Activated naive CD8-positive, alpha-beta T cell treated with anti-CD3 and anti-CD28 coated beads, Interleukin-2, amount 50 U/mL, for 16 hours (primary cell): ENCODE data around the gene MOAP1.
"Not testable (repeated sequence)": the region's sequence is repeated elsewhere in the genome, so short reads cannot be mapped to it uniquely, and the experiment has no call there.

Experiments
- DNase-seq: peaks from one replicate; pipeline ENCODE4 v3.0.0-alpha.2; 2020; ENCODE audit warnings: low read depth, low spot score

The MOAP1 gene

GRCh38 chr14:93148979-93149378 is 35.7 kb downstream of the MOAP1 start:
- no peak for DNase-seq

GRCh38 chr14:93146119-93146518 is 38.6 kb downstream of the MOAP1 start:
- no peak for DNase-seq

GRCh38 chr14:93142854-93143652 is 41.6 kb downstream of the MOAP1 start:
- DNase-seq = no peak

DNA sequence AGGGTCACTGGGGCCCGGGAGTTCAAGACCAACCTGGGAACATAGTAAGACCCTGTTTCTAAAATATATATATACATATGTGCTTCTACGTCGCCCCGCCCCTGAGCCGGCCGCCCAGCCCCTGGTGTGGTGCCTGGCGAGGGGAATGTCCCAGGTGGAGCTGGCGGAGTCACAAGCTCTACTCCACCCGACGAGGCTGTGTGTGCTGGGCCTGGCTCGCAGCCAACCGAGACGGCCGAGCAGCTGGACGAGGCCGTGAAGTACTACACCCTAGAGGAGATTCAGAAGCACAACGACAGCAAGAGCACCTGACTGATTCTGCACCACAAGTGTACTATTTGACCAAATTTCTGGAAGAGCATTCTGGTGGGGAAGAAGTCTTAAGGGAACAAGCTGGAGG is 46.8 kb downstream of the MOAP1 start:
- no peak for DNase-seq

DNA sequence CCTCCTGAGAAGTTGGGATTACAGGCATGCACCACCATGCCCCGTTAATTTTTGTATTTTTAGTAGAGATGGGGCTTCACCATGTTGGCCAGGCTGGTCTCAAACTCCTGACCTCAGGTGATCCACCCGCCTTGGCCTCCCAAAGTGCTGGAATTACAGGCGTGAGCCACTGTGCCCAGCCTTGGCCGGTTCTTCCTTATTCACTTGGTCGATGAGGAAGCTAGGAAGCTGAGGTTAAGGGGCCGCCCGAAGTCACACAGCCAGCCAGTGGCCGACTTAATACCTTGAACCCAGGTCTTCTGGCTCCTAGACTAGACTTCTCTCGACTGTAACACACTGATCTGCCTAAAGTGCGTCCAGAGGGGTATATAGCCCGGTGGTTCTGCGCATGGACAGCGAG is 48.2 kb downstream of the MOAP1 start:
- DNase-seq = not testable (repeated sequence)

- no peak for DNase-seq
Observed at GRCh38 chr14:93136009-93136408, 48.7 kb downstream of the MOAP1 start.

GRCh38 chr14:93135399-93135798 is 49.3 kb downstream of the MOAP1 start:
- no peak for DNase-seq

- no peak for DNase-seq
Observed at GRCh38 chr14:93133464-93133863, 51.2 kb downstream of the MOAP1 start.

DNA sequence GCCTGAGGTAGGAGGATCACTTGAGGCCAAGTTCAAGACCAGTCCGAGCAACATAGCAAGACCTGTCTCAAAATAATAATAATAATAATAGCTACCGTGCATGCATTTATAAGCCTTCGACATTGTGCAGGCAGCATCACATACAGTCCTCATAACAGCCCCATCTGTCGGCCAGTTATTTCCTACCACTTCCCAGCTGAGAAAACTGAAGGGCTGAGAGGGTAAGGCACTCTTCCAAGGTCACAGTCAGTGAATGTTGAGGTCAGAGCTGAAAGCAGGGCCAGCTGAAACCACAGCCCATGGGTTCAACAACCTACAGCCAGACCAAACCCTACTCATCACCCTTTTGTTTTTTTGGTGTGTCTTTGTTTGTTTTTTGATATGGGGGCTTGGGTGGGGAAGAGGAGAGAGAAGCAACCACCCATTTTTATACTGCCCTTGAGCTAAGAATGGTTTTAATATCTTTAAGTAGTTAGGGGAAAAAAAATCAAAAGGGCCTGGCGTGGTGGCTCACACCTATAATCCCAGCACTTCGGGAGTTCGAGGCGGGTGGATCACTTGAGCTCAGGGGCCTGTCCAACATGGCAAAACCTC is 52.1 kb downstream of the MOAP1 start:
- no peak for DNase-seq
